Left ventricle myocardium superior (tissue), 1 donor: ENCODE measurements around the gene CLEC2D. TPM values are rescaled to one million over a fixed set of nuclear protein-coding genes. Genes with fewer than 3 reads are reported as not detected.
A peak's percentile ranks its signal among the peaks of the same experiment; 100 is the strongest.
"Not testable (repeated sequence)": the region's sequence is repeated elsewhere in the genome, so short reads cannot be mapped to it uniquely, and the experiment has no call there.

ENCODE experiments used
- ATAC-seq: fragments of 200-7000 bp; cut with Tn5 transposase; one replicate; pipeline ENCODE4 v1.9.1; 2020; ENCODE audit warnings: mild to moderate bottlenecking, moderate library complexity
- DNase-seq: peaks from one replicate; pipeline ENCODE4 v3.0.0-alpha.2; 2020
- intact Hi-C: fragments of 100-400 bp; cut with micrococcal nuclease; formaldehyde crosslinking; loops from one replicate; pipeline ENCODE4 v1.11.0; 2022
- long read RNA-seq: library from polyadenylated mRNA; unstranded; transcript quantifications from one replicate; pipeline ENCODE4 v2.0.0, GENCODE V29; 2021
- total RNA-seq: library from RNA; stranded (reverse); fragmentation: NEBNext Ultra II Directional; extraction: Animal tissue kit (Norgen Biotek cat#: 25700); gene quantifications from one replicate; pipeline ENCODE4 v1.2.1, GENCODE V29; 2021
- donor health status: DM: no; HTN: yes; CAD: no; lungs with severe emphysema.

CLEC2D gene
- 4.2 TPM for total RNA-seq
- long read RNA-seq, partial matches to known transcripts: 0 of 1 reads
- long read RNA-seq, other reads (novel, unspliced or antisense): 1 of 1 reads

GRCh38 chr12:9669534-9669933 lies at the start of gene CLEC2D:
Gene CLEC2D, plus strand, starts transcription at chr12:9669713. Its CDS starts 22 bp downstream, at chr12:9669735.
- ATAC-seq: no peak
- intact Hi-C loops: no loop called here

GRCh38 chr12:9625019-9625418 lies 44.5 kb upstream of the CLEC2D start:
- no peak for DNase-seq
- intact Hi-C loops: no loop called here
- no peak for ATAC-seq

More at GRCh38 chr12:9669534-9669933, at the start of gene CLEC2D:
- DNase-seq: no peak

GRCh38 chr12:9626291-9626690 lies 43.2 kb upstream of the CLEC2D start:
- DNase-seq (no peak), ATAC-seq (no peak)
- intact Hi-C loops: no loop called here

- ATAC-seq (no peak), DNase-seq (no peak)
- intact Hi-C loops: no loop called here
Observed at GRCh38 chr12:9626821-9627220, 42.7 kb upstream of the CLEC2D start.

GRCh38 chr12:9632766-9633165 lies 36.7 kb upstream of the CLEC2D start:
- intact Hi-C loops: loop anchor here (5.0 kb wide), 1 partner anchor 75 kb away; no protein-coding TSS in a partner anchor

GRCh38 chr12:9634177-9634803 lies 35.2 kb upstream of the CLEC2D start:
- no peak for DNase-seq
- ATAC-seq: no peak
- intact Hi-C loops: loop anchor here (5.0 kb wide), 1 partner anchor 73 kb away; no protein-coding TSS in a partner anchor

More at GRCh38 chr12:9632766-9633165, 36.7 kb upstream of the CLEC2D start:
- no peak for DNase-seq
- no peak for ATAC-seq

- DNase-seq: no peak
- intact Hi-C loops: loop anchor here (5.0 kb wide), 1 partner anchor 72 kb away; no protein-coding TSS in a partner anchor
- no peak for ATAC-seq
Observed at GRCh38 chr12:9634969-9635754, 34.4 kb upstream of the CLEC2D start.

- ATAC-seq (no peak), DNase-seq (no peak)
- intact Hi-C loops: no loop called here
Observed at GRCh38 chr12:9636150-9636850, 33.2 kb upstream of the CLEC2D start.

GRCh38 chr12:9636851-9637206 lies 32.7 kb upstream of the CLEC2D start:
- ATAC-seq: no peak
- intact Hi-C loops: no loop called here

GRCh38 chr12:9640024-9640423 lies 29.5 kb upstream of the CLEC2D start:
- DNase-seq (no peak), ATAC-seq (no peak)
- intact Hi-C loops: no loop called here

More at GRCh38 chr12:9636851-9637206, 32.7 kb upstream of the CLEC2D start:
- DNase-seq: no peak

- intact Hi-C loops: no loop called here
- DNase-seq (no peak), ATAC-seq (no peak)
Observed at GRCh38 chr12:9642606-9643265, 26.8 kb upstream of the CLEC2D start.

GRCh38 chr12:9643266-9643660 lies 26.2 kb upstream of the CLEC2D start:
- intact Hi-C loops: no loop called here
- no peak for DNase-seq
- ATAC-seq: no peak

GRCh38 chr12:9644985-9645551 lies 24.4 kb upstream of the CLEC2D start:
- ATAC-seq, intact Hi-C loops, DNase-seq: not testable (repeated sequence)

- intact Hi-C loops: no loop called here
- no peak for DNase-seq
- ATAC-seq: no peak
Observed at GRCh38 chr12:9646794-9647781, 22.4 kb upstream of the CLEC2D start.

- intact Hi-C loops: no loop called here
- DNase-seq: peak; percentile 89
- peak; percentile 97 for ATAC-seq
Observed at GRCh38 chr12:9647825-9648700, 21.4 kb upstream of the CLEC2D start.

- intact Hi-C loops: no loop called here
- DNase-seq (no peak), ATAC-seq (peak; percentile 9)
Observed at GRCh38 chr12:9648701-9649531, 20.6 kb upstream of the CLEC2D start.
